Transverse colon (tissue), 4 donors: Measurements from ENCODE around the gene CMTM3. TPM values are rescaled to one million over a fixed set of nuclear protein-coding genes. Genes with fewer than 3 reads are reported as not detected.

Experiments
- DNase-seq: peaks from one replicate; pipeline ENCODE4 v3.0.0-alpha.2; 2019
- H3K27ac ChIP-seq, 4 donors: fragments of 200-600 bp; sonication (generic); 2 replicates each; pipeline ENCODE4 v1.5.1; 2016 to 2018; ENCODE audit warnings: inconsistent platforms in 4 of 4
- H3K27me3 ChIP-seq: fragments of 200-600 bp; sonication (generic); 2 replicates; pipeline ENCODE4 v1.5.1; 2017; ENCODE audit warnings: inconsistent platforms
- H3K36me3 ChIP-seq, 4 donors: fragments of 200-600 bp; sonication (generic); 2 replicates each; pipeline ENCODE4 v1.5.1; 2017 to 2019; ENCODE audit warnings: inconsistent platforms in 4 of 4
- H3K4me1 ChIP-seq, 4 donors: fragments of 200-600 bp; sonication (generic); 2 replicates each; pipeline ENCODE4 v1.5.1; 2017 to 2020; ENCODE audit warnings: inconsistent platforms in 4 of 4
- H3K4me3 ChIP-seq, 4 donors: fragments of 200-600 bp; sonication (generic); 1 replicate in 1 of 4; 2 replicates in 3 of 4; pipeline versions ENCODE4 v1.5.1 to v1.6.1; 2017 to 2019; ENCODE audit warnings: inconsistent platforms in 4 of 4
- H3K9me3 ChIP-seq, 2 donors: fragments of 200-600 bp; sonication (generic); 2 replicates each; pipeline ENCODE4 v1.5.1; 2017 to 2019; ENCODE audit warnings: inconsistent platforms in 2 of 2
- CTCF ChIP-seq, 5 experiments: fragments of 200-600 bp in 3 of 5; fragments of 450-650 bp in 2 of 5; sonication (generic) in 3 of 5; IDR thresholded peaks; 1 replicate in 2 of 5; 2 replicates in 3 of 5; pipeline ENCODE4 v1.5.1; 2016 to 2017; ENCODE audit warnings: antibody characterized with exemption in 5 of 5, inconsistent platforms in 3 of 5, mild to moderate bottlenecking in 2 of 5, moderate library complexity in 1 of 5
- EP300 ChIP-seq: sonication (generic); formaldehyde crosslinking; IDR thresholded peaks from one replicate; pipeline ENCODE4 v1.6.1; 2017; ENCODE audit warnings: antibody characterized with exemption, low read depth
- POLR2A ChIP-seq: fragments of 450-650 bp; IDR thresholded peaks from one replicate; pipeline ENCODE4 v1.6.1; 2016; ENCODE audit warnings: antibody characterized with exemption, mild to moderate bottlenecking, moderate library complexity
- POLR2AphosphoS5 ChIP-seq, 3 donors: sonication (generic); formaldehyde crosslinking; IDR thresholded peaks; one replicate each; pipeline ENCODE4 v1.6.1; 2016; ENCODE audit warnings: antibody characterized with exemption in 3 of 3
- WGBS, 2 donors: methylation state at CpG; one replicate each; pipeline ENCODE4 v1.1.5; 2018; ENCODE audit warnings: low coverage in 1 of 2; 5-methylcytosine and 5-hydroxymethylcytosine counted together
- in situ Hi-C, 4 donors: fragments of 200-750 bp; cut with MboI; loops; one replicate each; pipeline versions ENCODE4 v1.15.0 to v1.15.1; 2017; ENCODE audit warnings: low sequenced_read_pairs in 3 of 4, low pct_ligation_motif_present in 1 of 4, low pct_unique_long_range_greater_than_20kb in 1 of 4
- intact Hi-C: fragments of 100-400 bp; cut with DNase I; formaldehyde crosslinking; loops from one replicate; pipeline ENCODE4 v1.15.1; 2023; ENCODE audit warnings: low total_unique reads
- total RNA-seq, 4 donors: library from RNA; depleted of rRNA; stranded (reverse); fragments of >200 nt; gene quantifications; one replicate each; pipeline ENCODE4 v1.1.0, GENCODE V29; 2016

Gene CMTM3
- total RNA-seq, 4 donors from 2014 or later = 2.4 to 11.6 (median 6.1) TPM; not detected in 1

- no peak overlapping the region for H3K27ac ChIP-seq
Observed at GRCh38 chr16:66568355-66568754, 36.1 kb upstream of the CMTM3 start.

GRCh38 chr16:66569131-66569530 lies 35.4 kb upstream of the CMTM3 start:
- intact Hi-C loops (no loop called here), in situ Hi-C loops (no loop called here)
- Histone ChIP-seq H3K27ac (no peak overlapping the region), H3K9me3 (no peaks in the 10 kb centered on the region), H3K4me1 (peaks cover 0 to 11% (median 5%) of the 10 kb centered on the region in 4 donors), H3K27me3 (no peaks in the 10 kb centered on the region), H3K4me3 (no peak overlapping the region), H3K36me3 (peaks cover 0 to 27% (median 5%) of the 10 kb centered on the region in 4 donors)
- TF ChIP-seq CTCF (IDR thresholded peaks at IDR 0.05) (no peak), EP300 (no peak), POLR2A (no peak), POLR2AphosphoS5 (IDR thresholded peaks at IDR 0.05) (no peak)
- no peak for DNase-seq
- 92 to 100% methylated on average over 1 of the region's 1 CpG for WGBS, 2 donors

More at GRCh38 chr16:66568355-66568754, 36.1 kb upstream of the CMTM3 start:
- WGBS, 2 donors = 95 to 100% methylated on average over 1 to 2 of the region's 2 CpGs
- TF ChIP-seq POLR2A (no peak), CTCF (IDR thresholded peaks at IDR 0.05) (no peak), POLR2AphosphoS5 (IDR thresholded peaks at IDR 0.05) (no peak), EP300 (no peak)
- no peak for DNase-seq
- H3K27me3 ChIP-seq = no peaks in the 10 kb centered on the region
- in situ Hi-C loops = no loop called here
- intact Hi-C loops = no loop called here
- peaks cover 0 to 27% (median 5%) of the 10 kb centered on the region in 4 donors for H3K36me3 ChIP-seq
- no peak overlapping the region for H3K4me3 ChIP-seq
- H3K9me3 ChIP-seq = no peaks in the 10 kb centered on the region
- H3K4me1 ChIP-seq = peaks cover 0 to 11% (median 5%) of the 10 kb centered on the region in 4 donors

DNA sequence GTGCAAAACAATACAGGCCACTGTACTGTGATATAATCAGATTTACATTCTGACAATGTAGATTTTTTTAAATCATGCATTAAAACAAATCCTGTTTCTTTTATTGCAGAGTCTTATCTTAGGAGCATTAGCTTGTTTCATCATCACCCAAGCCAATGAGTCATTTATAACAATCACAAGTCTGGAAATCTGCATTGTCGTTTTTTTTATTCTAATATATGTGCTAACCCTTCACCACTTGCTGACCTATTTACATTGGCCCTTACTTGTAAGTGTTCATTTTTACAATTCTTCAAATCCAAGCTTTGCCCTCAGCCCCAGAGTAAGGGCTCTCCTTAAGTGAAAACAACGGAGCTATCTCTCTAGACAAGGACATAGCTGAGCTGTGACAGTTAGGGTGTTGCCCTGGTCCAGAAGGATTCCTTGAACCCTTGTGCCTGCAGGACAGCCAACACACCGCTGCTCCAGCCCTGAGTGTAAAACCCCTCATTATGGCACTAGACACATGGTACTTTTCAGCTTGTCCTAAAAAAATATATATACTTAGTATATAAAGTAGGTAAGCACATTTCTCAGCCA lies 34.6 kb upstream of the CMTM3 start:
- no peak overlapping the region for H3K27ac ChIP-seq
- no peak overlapping the region for H3K4me3 ChIP-seq
- TF ChIP-seq POLR2A (no peak), EP300 (no peak), CTCF (IDR thresholded peaks at IDR 0.05) (no peak), POLR2AphosphoS5 (IDR thresholded peaks at IDR 0.05) (no peak)
- intact Hi-C loops (no loop called here), in situ Hi-C loops (no loop called here)
- H3K36me3 ChIP-seq = peaks cover 0 to 24% (median 5%) of the 10 kb centered on the region in 4 donors
- no peaks in the 10 kb centered on the region for H3K27me3 ChIP-seq
- 57% methylated on average over 3 of the region's 3 CpGs for WGBS, 2 donors
- H3K9me3 ChIP-seq = no peaks in the 10 kb centered on the region
- peaks cover 0 to 11% (median 5%) of the 10 kb centered on the region in 4 donors for H3K4me1 ChIP-seq
- DNase-seq = no peak

DNA sequence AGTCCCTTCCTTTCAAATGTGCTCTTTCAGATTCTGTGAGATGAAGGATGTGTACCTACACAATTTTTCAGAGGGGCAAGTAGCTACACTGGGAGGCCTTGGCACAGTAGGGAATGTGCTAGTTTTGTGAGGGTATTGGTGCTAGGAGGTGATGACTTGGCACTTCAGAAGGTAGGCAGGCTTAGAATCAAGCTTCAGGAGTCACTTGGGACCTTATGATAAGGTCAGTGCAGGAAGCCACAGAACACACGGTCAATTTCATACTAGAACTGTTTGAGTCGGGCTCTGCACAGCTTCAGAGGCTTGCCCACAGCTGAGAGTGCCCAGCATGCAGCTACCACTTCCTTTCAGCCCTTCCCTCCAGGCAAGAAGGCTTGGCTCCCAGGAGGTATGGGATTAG lies 32.1 kb upstream of the CMTM3 start:
- no peak for DNase-seq
- no peak overlapping the region for H3K27ac ChIP-seq
- 59% methylated on average over 2 of the region's 2 CpGs; no CpG with 5 or more reads in 1 of the 2 donors for WGBS, 2 donors
- no peak for TF ChIP-seq EP300
- no peak for TF ChIP-seq POLR2AphosphoS5 (IDR thresholded peaks at IDR 0.05)
- no peak for TF ChIP-seq POLR2A
- no peak for TF ChIP-seq CTCF (IDR thresholded peaks at IDR 0.05)
- H3K9me3 ChIP-seq = no peaks in the 10 kb centered on the region
- intact Hi-C loops (no loop called here), in situ Hi-C loops (no loop called here)
- peaks cover 3% of the 10 kb centered on the region for H3K27me3 ChIP-seq
- H3K4me1 ChIP-seq = peaks cover 0 to 11% (median 5%) of the 10 kb centered on the region in 4 donors
- H3K36me3 ChIP-seq = peaks cover 0 to 3% (median 0%) of the 10 kb centered on the region in 4 donors
- H3K4me3 ChIP-seq = no peak overlapping the region
